ENCODE results near the gene C1orf232. TPM values are rescaled to one million over a fixed set of nuclear protein-coding genes. Genes with fewer than 3 reads are reported as not detected.

The C1orf232 gene
- total RNA-seq, 4 donors from 2014 or later: not detected

- no peaks in the 10 kb centered on the region for H3K36me3 ChIP-seq
- TF ChIP-seq POLR2A (IDR thresholded peaks at IDR 0.05): no peak
- TF ChIP-seq CTCF (IDR thresholded peaks at IDR 0.05): no peak
- intact Hi-C loops (cut with DNase I; ENCODE audit: low total_unique reads): no loop called here
- no peaks in the 10 kb centered on the region for H3K4me1 ChIP-seq
- H3K27ac ChIP-seq: no peak overlapping the region
- H3K27me3 ChIP-seq: no peaks in the 10 kb centered on the region
- H3K4me3 ChIP-seq: no peak overlapping the region
- no peak for DNase-seq
- H3K9me3 ChIP-seq: no peaks in the 10 kb centered on the region
Observed at GRCh38 chr1:26132834-26133167, 36.0 kb downstream of the C1orf232 start.

- no peaks in the 10 kb centered on the region for H3K36me3 ChIP-seq
- TF ChIP-seq CTCF (IDR thresholded peaks at IDR 0.05): no peak
- no peak overlapping the region for H3K4me3 ChIP-seq
- no peaks in the 10 kb centered on the region for H3K27me3 ChIP-seq
- DNase-seq: no peak
- no peaks in the 10 kb centered on the region for H3K9me3 ChIP-seq
- intact Hi-C loops (cut with DNase I; ENCODE audit: low total_unique reads): no loop called here
- no peaks in the 10 kb centered on the region for H3K4me1 ChIP-seq
- no peak overlapping the region for H3K27ac ChIP-seq
Observed at GRCh38 chr1:26132128-26132833, 36.5 kb downstream of the C1orf232 start.

- Histone ChIP-seq H3K36me3 (no peaks in the 10 kb centered on the region), H3K27me3 (no peaks in the 10 kb centered on the region), H3K4me1 (no peaks in the 10 kb centered on the region), H3K4me3 (no peak overlapping the region), H3K27ac (no peak overlapping the region), H3K9me3 (no peaks in the 10 kb centered on the region)
- no peak for DNase-seq
- intact Hi-C loops (cut with DNase I; ENCODE audit: low total_unique reads): no loop called here
- TF ChIP-seq POLR2A (IDR thresholded peaks at IDR 0.05): no peak
- no peak for TF ChIP-seq CTCF (IDR thresholded peaks at IDR 0.05)
Observed at GRCh38 chr1:26130695-26131094, 38.1 kb downstream of the C1orf232 start.

GRCh38 chr1:26129778-26130177, 39.0 kb downstream of the C1orf232 start:
- no peak for DNase-seq
- Histone ChIP-seq H3K9me3 (no peaks in the 10 kb centered on the region), H3K36me3 (no peaks in the 10 kb centered on the region), H3K4me3 (no peak overlapping the region), H3K27ac (no peak overlapping the region), H3K27me3 (no peaks in the 10 kb centered on the region), H3K4me1 (no peaks in the 10 kb centered on the region)
- intact Hi-C loops (cut with DNase I; ENCODE audit: low total_unique reads): no loop called here
- TF ChIP-seq POLR2A (IDR thresholded peaks at IDR 0.05): no peak
- no peak for TF ChIP-seq CTCF (IDR thresholded peaks at IDR 0.05)

GRCh38 chr1:26127235-26128163, 41.3 kb downstream of the C1orf232 start:
- no peak overlapping the region for H3K4me3 ChIP-seq
- TF ChIP-seq CTCF (IDR thresholded peaks at IDR 0.05): no peak
- no peak for TF ChIP-seq POLR2A (IDR thresholded peaks at IDR 0.05)
- intact Hi-C loops (cut with DNase I; ENCODE audit: low total_unique reads): no loop called here
- H3K27ac ChIP-seq: no peak overlapping the region
- H3K27me3 ChIP-seq: no peaks in the 10 kb centered on the region
- no peaks in the 10 kb centered on the region for H3K9me3 ChIP-seq
- no peaks in the 10 kb centered on the region for H3K36me3 ChIP-seq
- no peaks in the 10 kb centered on the region for H3K4me1 ChIP-seq
- DNase-seq: no peak

All from uterus (tissue), 4 donors.